Fibroblast of mammary gland (primary cell): ENCODE measurements around the gene SUPT16H.
"Not testable (repeated sequence)": the region's sequence is repeated elsewhere in the genome, so short reads cannot be mapped to it uniquely, and the experiment has no call there.

Source experiments
- DNase-seq: peaks from one replicate; pipeline ENCODE4 v3.0.0-alpha.2; 2010; ENCODE audit warnings: low read depth
- H3K4me3 ChIP-seq: 2 replicates; pipeline ENCODE4 v1.5.1; 2011; ENCODE audit warnings: low read depth, mild to moderate bottlenecking, low read length, moderate library complexity; ENCODE audit not compliant: control insufficient read depth
- CTCF ChIP-seq: conservative IDR thresholded peaks from 2 replicates; pipeline ENCODE4 v1.5.1; 2011; ENCODE audit warnings: low read depth, low read length, inconsistent platforms; ENCODE audit not compliant: control insufficient read depth, insufficient read depth

The SUPT16H gene

GRCh38 chr14:21308479-21309237 lies 75.2 kb downstream of the SUPT16H start:
- H3K4me3 ChIP-seq, result peak overlapping the region; percentile 15
- DNase-seq, result peak; percentile 67

GRCh38 chr14:21308132-21308478 lies 75.7 kb downstream of the SUPT16H start:
- H3K4me3 ChIP-seq, result no peak overlapping the region
- TF ChIP-seq CTCF, result no peak
- no peak for DNase-seq

More at GRCh38 chr14:21308479-21309237, 75.2 kb downstream of the SUPT16H start:
- TF ChIP-seq CTCF, result no peak

GRCh38 chr14:21307637-21308036 lies 76.2 kb downstream of the SUPT16H start:
- TF ChIP-seq CTCF, result no peak
- no peak for DNase-seq
- H3K4me3 ChIP-seq, result no peak overlapping the region

GRCh38 chr14:21302836-21303140 lies 81.0 kb downstream of the SUPT16H start:
- not testable (repeated sequence) for DNase-seq, H3K4me3 ChIP-seq

- DNase-seq, result no peak
- no peak overlapping the region for H3K4me3 ChIP-seq
- TF ChIP-seq CTCF, result no peak
Observed at GRCh38 chr14:21302013-21302835, 81.6 kb downstream of the SUPT16H start.
